ENCODE results near the gene PTDSS2. TPM values are rescaled to one million over a fixed set of nuclear protein-coding genes. Genes with fewer than 3 reads are reported as not detected.

Gene PTDSS2
- total and polyA plus RNA-seq, 2 donors (not counting 1 experiment from before 2014, with no cell fraction given): 22.1 to 29.0 TPM

DNA sequence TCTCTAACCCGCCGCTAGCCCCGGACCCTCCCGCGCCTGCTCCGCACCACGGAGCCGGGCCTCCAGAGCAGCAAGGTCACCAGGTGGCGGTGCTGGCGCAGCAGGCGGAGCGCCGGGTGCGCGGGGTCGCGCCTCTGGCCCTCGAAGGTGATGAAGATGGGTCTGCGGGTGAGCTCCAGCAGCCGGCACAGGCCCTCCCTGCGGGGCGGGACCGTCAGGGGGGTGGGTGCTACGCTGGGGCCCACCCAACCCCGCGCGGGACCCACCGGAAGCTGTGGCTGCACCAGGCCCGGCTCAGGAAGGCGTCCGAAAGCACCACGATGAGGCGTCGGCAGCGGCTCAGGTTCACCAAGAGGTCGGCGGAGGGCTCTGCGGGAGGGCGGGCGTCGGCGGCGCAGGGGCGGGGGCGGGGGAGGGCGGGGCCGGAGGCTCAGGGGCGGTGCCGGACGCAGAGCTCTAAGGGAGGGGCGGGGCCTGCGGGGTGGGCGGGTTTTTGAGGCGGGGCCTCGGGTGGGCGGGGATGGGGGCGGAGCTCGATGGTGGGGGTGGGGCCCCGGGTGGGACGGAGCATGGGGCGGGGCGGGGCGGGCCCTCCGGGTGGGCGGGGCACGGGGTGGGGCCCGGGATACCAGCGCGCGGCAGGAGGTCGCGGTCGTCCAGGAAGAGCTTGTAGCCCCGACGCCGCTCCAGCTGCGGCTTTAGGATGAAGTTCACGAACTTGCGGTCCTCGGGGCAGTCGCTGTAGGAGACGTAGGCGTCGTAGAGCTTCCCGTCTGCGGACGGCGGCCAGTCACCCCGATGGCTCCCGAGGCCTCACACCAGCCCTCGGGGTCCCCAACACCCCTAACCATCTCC lies 43.1 kb upstream of the PTDSS2 start:
- TF ChIP-seq EZH2 (IDR thresholded peaks at IDR 0.05; ENCODE audit: borderline replicate concordance, insufficient read depth, low read depth, low read length, poor library complexity, severe bottlenecking): no peak
- TF ChIP-seq, protein P1, sequence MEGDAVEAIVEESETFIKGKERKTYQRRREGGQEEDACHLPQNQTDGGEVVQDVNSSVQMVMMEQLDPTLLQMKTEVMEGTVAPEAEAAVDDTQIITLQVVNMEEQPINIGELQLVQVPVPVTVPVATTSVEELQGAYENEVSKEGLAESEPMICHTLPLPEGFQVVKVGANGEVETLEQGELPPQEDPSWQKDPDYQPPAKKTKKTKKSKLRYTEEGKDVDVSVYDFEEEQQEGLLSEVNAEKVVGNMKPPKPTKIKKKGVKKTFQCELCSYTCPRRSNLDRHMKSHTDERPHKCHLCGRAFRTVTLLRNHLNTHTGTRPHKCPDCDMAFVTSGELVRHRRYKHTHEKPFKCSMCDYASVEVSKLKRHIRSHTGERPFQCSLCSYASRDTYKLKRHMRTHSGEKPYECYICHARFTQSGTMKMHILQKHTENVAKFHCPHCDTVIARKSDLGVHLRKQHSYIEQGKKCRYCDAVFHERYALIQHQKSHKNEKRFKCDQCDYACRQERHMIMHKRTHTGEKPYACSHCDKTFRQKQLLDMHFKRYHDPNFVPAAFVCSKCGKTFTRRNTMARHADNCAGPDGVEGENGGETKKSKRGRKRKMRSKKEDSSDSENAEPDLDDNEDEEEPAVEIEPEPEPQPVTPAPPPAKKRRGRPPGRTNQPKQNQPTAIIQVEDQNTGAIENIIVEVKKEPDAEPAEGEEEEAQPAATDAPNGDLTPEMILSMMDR (IDR thresholded peaks at IDR 0.05): no peak
- DNase-seq: peak; percentile 94
- Histone ChIP-seq H3K9ac (ENCODE audit: low read length) (peak overlapping the region; percentile 71), H3K4me2 (replicated peaks; ENCODE audit: low read depth, low read length, poor library complexity, severe bottlenecking) (peak overlapping the region; percentile 97), H3K79me2 (ENCODE audit: control insufficient read depth, insufficient read depth, low read length) (no peaks in the 10 kb centered on the region), H3K27me3 (replicated peaks in 1 of 4; ENCODE audit: control extremely low read depth in 1 of 4, control insufficient read depth in 3 of 4, insufficient read depth in 4 of 4, low read length in 3 of 4) (peaks cover 0 to 11% (median 0%) of the 10 kb centered on the region in 4 experiments), H3K36me3 (replicated peaks in 1 of 2; ENCODE audit: control extremely low read depth in 1 of 2, control insufficient read depth in 1 of 2, extremely low read depth in 1 of 2, insufficient read depth in 2 of 2, low read length in 1 of 2) (no peaks in the 10 kb centered on the region), H3K27ac (ENCODE audit: low read length in 2 of 2) (peak overlapping the region; percentile 25 to 67), H3K9me3 (ENCODE audit: control extremely low read depth in 1 of 3, control insufficient read depth in 2 of 3, insufficient read depth in 1 of 3, low read length in 2 of 3) (peaks cover 0 to 6% (median 0%) of the 10 kb centered on the region in 3 donors), H3K4me3 (ENCODE audit: control extremely low read depth in 1 of 5, extremely low read depth in 1 of 5, insufficient read depth in 1 of 5, low read depth in 2 of 5, low read length in 4 of 5) (peak overlapping the region in 4 of 5 experiments; percentile 40 to 63 (median 54)), H3K4me1 (ENCODE audit: control insufficient read depth in 2 of 2, insufficient read depth in 2 of 2, low read length in 2 of 2) (peaks cover 7 to 19% of the 10 kb centered on the region in 2 donors), H2AFZ (ENCODE audit: insufficient read depth, low read depth, low read length, poor library complexity, severe bottlenecking) (peak overlapping the region; percentile 68), H4K20me1 (ENCODE audit: control insufficient read depth, insufficient read depth, low read length, poor library complexity, severe bottlenecking) (peaks cover 10% of the 10 kb centered on the region)
- intact Hi-C loops (cut with micrococcal nuclease): loop anchor here (1.0 kb wide), 2 partner anchors 41 to 200 kb away; partner anchors contain the start of genes BET1L and RIC8A
- H3K27ac Mint-ChIP-seq: peak overlapping the region; percentile 56
- no peaks in the 10 kb centered on the region for H3K9me3 Mint-ChIP-seq (ENCODE audit: insufficient read depth)
- H3K27me3 Mint-ChIP-seq: no peaks in the 10 kb centered on the region
- ATAC-seq (ENCODE audit: low read depth): peak; percentile 83
- 6% methylated on average over 68 of the region's 91 CpGs for WGBS (ENCODE audit: insufficient coverage)
- H3K4me1 Mint-ChIP-seq: peaks cover 7% of the 10 kb centered on the region
- peak overlapping the region; percentile 63 for H3K4me3 Mint-ChIP-seq
- ChIA-PET CTCF (interaction anchor here (0.7 to 3.0 kb wide), 11 partner anchors 8 to 399 kb away, joined by 3 to 34 read pairs (median 3); partner anchors contain the start of genes BET1L, LRRC56, PTDSS2 and RIC8A), POLR2A (interaction anchor here (0.6 to 2.2 kb wide), 13 partner anchors 8 to 976 kb away, joined by 3 to 23 read pairs (median 6); partner anchors contain the start of genes BET1L, HRAS, LRRC56 and PHRF1)

All from B cell (primary cell).